GM18861 (cell line): ENCODE measurements around the gene CCDC122.
"Not testable (repeated sequence)": the region's sequence is repeated elsewhere in the genome, so short reads cannot be mapped to it uniquely, and the experiment has no call there.

ENCODE experiments used
- ATAC-seq: cut with Tn5 transposase; IDR thresholded peaks from one replicate; pipeline ENCODE4 v1.9.1; 2021; ENCODE audit not compliant: unreplicated experiment

The CCDC122 gene

GRCh38 chr13:43877766-43878165 lies 1.8 kb downstream of the CCDC122 start:
- no peak for ATAC-seq

- no peak for ATAC-seq
Measured at GRCh38 chr13:43877326-43877725, 2.2 kb downstream of the CCDC122 start.

DNA sequence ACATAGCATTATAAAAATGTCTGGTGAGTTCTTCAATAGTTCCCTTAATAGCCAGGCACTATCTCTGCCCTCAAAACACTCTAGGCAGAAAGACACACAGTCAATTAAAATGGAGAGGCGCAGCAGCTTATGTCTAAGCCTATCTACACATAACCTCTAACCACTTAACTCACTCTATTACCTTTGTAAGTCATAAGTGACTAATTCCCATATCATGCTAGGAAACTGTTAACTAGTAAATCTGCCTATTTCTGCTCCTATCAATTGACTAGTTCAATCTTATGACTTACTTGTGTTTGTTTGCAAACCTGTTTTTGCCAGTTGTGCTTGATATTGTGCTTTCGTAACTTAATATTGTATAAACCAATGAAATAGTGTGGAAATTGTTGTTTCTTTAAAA lies 3.2 kb downstream of the CCDC122 start:
- ATAC-seq = no peak

DNA sequence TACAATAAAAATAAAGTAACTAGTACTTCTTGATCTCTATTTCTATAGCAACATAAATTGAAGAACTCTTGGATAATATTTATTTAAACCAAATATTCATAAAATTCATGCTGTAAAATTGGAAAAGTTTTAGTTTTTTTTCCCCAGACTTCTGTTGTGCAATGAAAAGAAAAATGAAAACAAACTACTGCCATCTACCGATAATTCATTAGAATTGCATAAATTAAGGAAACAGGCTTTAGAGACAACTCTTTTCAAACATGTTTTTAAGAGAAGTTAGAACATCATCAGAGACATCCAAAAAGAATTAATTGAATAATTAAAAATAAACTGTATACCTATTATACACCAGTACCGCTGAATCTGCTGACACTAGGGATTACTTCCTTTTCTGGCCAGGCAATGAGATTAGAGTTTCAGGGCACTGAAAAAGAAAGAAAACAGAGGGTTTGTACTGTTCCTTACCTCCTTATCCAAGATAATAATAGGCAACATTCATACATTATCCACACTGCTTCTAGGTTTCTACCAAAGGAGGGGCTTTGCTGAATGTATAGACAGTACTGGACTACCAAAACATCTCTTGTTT lies 4.9 kb downstream of the CCDC122 start:
- ATAC-seq = no peak

- no peak for ATAC-seq
Measured at GRCh38 chr13:43872181-43872580, 7.4 kb downstream of the CCDC122 start.

DNA sequence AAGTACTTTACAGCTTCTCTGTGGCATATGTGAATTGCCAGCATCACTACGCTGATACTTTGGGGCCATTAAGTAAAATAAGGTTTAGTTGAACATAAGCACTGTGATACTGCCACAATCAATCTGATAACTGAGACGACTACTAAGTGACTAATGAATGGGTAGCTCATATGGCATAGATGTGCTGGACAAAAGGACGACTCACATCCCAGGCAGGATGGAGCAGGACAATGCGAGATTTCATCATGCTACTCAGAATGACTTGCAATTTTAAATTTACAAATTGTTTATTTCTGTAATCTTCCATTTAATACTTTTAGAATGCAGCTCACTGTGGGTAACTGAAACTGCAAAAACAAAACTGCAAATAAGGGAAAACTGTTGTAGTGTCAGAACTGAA lies 13.6 kb downstream of the CCDC122 start:
- no peak for ATAC-seq

DNA sequence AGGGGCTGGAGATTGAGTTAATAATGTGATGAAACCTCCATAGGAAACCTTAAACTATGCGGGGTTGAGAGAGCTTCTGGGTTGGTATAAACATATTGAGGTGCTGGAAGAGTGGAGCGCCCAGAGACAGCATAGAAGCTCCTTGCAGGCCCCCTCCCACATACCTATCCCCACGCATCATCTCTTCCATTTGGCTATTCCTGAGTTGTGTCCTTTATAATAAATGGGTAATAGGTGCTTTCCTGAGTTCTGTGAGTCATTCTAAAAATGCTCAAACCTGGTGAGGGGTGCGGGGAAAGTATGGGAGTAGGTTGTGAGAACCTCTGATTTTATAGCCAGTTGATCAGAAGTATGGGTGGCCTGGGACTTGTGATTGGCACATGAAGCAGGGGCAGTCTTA lies 14.6 kb downstream of the CCDC122 start:
- no peak for ATAC-seq

DNA sequence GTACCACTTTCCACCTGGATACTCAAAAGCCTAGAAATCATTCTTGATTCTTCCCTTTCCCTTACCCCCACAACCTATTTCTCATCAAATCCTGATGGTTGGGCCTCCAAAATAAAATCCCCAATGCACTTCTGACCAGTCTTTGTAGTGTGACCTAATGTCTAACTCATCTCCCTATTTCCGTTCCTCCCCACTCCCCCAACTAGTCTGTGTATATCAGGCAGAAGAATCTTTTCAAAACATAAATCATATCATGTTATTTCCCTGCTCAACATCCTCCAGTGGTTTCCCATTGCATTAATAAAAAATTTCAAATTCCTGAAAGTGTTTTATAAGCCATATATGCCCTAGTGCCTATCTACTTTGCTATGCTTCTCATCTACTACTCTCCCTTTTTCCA lies 17.7 kb downstream of the CCDC122 start:
- ATAC-seq = no peak

DNA sequence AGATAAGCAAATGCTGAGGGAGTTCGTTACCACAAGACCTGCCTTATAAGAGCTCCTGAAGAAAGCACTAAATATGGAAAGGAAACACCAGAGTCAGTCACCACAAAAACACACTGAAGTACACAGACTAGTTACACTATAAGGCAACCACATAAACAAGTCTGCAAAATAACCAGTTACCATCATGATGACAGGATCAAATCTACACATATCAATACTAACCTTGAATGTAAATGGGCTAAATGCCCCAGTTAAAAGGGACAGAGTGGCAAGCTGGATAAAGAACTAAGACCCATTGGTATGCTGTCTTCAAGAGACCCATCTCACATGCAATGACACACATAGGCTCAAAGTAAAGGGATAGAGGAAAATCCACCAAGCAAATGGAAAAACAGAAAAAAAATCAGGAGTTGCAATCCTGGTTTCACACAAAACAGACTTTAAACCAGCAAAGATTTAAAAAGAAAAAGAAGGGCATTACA lies 26.6 kb downstream of the CCDC122 start:
- ATAC-seq = no peak

DNA sequence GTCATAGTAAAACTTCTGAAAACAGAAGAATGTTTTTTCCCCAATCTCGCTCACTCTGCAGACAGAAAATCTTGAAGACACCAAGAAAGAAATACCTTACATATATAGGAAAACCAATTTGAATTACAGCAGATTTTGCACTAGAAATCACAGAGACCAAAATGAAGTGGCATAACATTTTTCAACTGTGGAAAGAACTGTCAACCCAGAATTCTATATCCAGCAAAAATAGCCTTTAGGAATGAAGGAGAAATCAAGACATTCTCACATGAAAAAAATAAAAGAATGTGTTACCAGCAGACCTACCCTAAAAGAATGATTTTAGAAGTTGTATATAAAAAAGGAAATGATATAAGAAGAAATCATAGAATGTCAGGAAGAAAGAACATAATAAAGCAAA lies 28.7 kb downstream of the CCDC122 start:
- no peak for ATAC-seq

DNA sequence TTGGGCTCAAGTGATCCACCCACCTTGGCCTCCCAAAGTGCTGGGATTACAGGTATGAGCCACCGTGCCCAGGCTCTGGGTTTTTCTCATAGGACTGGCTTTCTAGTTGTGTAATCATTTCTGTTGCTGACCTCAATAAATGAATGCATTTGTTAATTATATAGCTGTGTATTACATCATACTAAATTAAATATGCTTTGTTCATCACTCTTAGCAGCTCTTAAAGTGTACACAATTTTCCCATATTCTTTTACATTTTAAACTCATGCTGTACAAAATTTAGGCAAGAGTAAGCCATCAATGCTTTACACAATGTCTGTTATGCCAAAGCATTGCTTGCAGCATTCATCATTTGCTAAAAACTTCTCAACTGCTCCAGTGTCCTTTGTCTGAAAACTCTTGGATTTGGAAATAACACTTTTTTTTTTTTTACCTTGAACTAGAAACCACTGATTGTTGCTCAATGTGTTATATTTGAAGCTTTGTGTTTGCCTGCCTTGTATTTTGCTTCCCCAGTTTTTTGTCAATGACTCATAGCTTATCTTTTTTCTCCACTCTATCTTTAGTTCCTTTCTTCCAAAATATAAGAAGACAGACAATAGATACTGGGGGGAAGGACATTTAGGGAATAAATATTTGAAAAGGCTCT lies 31.4 kb downstream of the CCDC122 start:
- no peak for ATAC-seq

GRCh38 chr13:43846496-43847158 lies 32.9 kb downstream of the CCDC122 start:
- no peak for ATAC-seq

GRCh38 chr13:43838909-43839308 lies 40.6 kb downstream of the CCDC122 start:
- no peak for ATAC-seq

DNA sequence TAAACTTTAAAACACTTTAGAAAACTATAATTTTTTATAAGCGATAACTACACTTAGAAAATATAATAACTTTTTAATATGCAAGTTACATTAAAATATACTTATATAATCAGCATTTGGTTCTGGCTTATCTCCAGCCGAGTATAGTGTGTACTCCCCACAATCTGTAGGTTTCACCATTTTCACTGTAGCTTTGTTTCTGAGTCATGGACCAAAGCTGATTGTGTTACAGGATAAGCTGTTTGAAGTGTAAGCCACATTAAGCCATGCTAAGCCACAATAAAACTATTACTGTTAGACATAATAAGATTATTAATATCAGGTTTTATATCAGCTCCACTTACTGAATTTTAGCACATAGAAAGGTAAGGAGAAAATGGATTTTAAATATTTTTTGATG lies 43.8 kb downstream of the CCDC122 start:
- no peak for ATAC-seq

DNA sequence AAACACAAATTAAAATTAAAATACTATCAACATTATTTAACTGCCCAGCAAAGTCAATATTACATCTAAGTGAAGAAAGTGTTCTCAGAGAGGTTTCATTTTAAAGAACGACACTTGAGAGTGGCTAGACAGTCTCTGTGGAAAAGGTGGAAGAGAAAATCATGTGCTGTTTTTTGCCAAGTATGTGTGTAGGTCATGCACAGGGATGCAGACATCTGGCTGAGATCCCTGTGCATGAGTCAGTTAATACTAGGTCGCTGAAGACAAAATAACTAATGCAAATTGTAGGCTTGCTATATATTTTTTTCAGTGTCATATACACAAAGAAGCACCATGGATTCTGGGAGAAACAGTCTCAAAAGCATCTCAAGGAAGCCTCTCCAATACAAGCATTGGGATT lies 48.5 kb downstream of the CCDC122 start:
- no peak for ATAC-seq

- no peak for ATAC-seq
Measured at GRCh38 chr13:43830497-43830881, 49.1 kb downstream of the CCDC122 start.

DNA sequence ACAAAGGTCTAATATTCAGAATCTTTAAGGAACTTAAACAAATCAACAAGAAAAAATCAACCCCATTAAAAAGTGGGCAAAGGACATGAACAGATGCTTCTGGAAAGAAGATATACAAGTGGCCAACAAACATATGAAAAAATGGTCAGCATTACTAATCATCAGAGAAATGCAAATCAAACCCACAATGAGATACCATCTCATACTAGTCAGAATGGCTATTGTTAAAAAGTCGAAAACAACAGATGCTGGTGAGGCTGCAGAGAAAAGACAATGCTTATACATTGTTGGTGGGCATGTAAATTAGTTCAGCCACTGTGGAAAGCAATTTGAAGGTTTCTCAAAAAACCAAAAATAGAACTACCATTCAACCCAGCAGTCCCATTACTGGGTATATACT lies 54.9 kb downstream of the CCDC122 start:
- ATAC-seq = not testable (repeated sequence)

- ATAC-seq = no peak
Measured at GRCh38 chr13:43822969-43823368, 56.6 kb downstream of the CCDC122 start.

DNA sequence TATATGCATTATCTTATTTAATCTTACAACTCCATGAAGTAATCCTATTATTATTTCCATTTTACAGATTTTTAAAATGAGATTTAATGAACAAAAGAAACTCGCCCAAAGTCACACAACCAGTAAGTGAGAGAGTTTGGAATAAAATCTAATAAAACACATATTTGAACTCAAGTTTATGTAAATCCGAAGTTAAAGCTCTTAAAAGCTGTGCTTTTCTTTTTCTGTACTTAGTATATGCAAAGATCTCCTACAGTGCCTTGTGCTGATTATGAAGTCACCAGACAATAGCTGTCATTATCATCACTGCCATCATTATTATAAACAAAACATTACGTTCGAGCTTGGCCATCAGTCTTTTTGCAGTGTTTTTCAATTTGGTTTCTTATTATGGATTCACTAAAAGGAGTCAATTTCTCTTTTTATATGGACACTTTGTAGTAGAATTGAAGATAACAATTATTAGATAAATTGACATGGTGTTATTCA lies 63.1 kb downstream of the CCDC122 start:
- ATAC-seq = no peak

- no peak for ATAC-seq
Measured at GRCh38 chr13:43815204-43815603, 64.3 kb downstream of the CCDC122 start.

DNA sequence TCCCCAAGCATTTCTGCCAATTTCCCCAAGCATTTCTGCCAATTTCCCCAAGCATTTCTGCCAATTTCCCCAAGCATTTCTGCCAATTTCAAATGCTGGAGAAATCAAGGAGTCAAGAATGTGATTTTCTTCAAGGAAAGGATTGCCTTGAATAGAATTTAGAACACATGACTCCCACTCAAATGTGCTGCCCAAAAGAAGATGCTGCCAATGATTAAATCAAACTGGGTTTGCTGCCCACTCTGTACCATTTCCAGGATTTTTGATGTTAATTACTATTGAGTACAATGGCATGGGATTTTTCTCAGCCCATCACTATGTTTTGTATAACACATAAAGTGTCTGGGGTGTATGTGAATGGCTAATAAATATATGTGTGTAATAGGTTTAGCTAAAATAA lies 70.9 kb downstream of the CCDC122 start:
- no peak for ATAC-seq

DNA sequence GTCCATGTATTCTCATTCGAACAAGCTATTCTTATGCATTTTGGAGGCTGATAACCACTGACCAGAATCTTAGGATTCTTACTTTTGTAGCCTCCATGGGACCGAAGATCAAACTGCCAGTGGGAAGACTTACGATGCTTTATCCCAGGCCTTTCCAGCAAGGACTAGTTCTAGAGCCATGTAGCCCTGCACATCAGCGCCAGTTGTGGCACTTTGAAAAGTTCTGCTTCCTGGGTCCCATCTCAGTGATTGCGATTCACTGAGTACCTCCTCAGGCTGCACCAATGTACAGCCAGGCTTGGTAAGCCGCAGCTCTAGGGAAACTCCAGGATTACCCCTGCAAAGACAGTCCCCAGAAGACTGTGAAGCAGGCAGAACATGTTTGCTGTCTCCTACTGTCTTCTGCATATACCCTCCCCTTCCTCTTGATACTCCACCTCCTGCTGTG lies 73.8 kb downstream of the CCDC122 start:
- no peak for ATAC-seq
